HG03571 (cell line): ENCODE measurements around the gene PIN1.
"Not testable (repeated sequence)": the region's sequence is repeated elsewhere in the genome, so short reads cannot be mapped to it uniquely, and the experiment has no call there.

Source experiments
- ATAC-seq: cut with Tn5 transposase; IDR thresholded peaks from one replicate; pipeline ENCODE4 v1.9.1; 2021; ENCODE audit not compliant: unreplicated experiment

The PIN1 gene

GRCh38 chr19:9818175-9818733 is 16.9 kb upstream of the PIN1 start:
- ATAC-seq = peak; percentile 4

DNA sequence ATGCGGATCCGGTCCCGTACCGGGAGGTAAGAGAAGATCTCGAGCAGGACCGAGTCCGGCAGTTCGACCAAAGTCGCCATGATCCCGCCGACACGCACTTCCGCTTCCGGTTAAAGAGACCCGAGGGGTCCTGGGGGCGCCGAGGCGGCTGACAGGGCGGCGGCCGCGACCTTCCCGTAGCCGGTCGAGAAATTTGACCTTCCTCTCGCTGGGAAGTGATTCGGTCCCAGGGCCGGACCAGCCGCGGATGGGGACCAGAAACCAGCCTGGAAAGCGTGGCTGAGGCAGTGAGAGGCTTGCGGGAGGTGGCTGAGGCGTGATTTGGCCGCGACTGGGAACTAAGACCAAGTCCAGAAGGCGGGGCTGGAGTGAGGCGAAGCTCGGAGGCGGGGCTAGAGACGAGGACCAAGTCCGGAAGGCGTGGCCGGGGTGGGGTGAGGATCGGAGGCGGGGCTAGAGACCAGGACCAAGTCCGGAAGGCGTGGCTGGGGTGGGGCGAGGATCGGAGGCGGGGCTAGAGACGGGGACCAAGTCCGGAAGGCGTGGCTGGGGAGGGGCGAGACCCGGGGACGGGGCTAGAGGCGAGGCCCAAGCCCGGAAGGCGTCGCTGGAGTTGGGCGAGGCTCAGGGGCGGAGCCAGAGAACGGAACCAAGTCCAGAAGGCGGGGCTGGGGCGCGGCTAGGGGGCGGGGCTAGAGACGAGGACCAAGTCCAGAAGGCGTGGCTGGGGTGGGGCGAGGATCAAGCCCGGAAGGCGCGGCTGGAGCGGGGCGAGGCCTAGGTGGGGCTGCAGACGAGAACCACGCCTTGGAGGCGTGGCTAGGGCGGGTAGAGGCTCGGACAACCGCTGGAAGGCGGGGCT is 16.2 kb upstream of the PIN1 start, which contains the start of gene FBXL12:
TSS of gene FBXL12 (minus strand) at position 346 of the 862 bp plus-strand sequence. CDS start at position 80, 266 bp downstream.
- ATAC-seq = peak; percentile 76

DNA sequence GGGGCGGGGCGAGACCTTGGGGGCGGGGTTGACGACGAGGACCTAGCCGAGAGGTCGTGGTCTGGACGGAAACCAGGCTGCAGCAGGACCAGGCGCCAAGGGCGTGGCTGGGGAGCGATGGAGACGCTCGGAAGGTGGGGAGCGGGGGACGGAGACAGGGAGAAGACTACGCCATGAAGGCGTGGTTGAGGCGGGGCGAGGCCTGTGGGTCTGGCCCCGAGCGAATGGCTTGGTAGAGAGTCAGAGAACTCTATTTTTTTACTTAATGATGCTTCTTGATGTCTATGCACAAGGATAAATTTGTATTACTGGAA is 15.6 kb upstream of the PIN1 start:
- ATAC-seq = no peak

DNA sequence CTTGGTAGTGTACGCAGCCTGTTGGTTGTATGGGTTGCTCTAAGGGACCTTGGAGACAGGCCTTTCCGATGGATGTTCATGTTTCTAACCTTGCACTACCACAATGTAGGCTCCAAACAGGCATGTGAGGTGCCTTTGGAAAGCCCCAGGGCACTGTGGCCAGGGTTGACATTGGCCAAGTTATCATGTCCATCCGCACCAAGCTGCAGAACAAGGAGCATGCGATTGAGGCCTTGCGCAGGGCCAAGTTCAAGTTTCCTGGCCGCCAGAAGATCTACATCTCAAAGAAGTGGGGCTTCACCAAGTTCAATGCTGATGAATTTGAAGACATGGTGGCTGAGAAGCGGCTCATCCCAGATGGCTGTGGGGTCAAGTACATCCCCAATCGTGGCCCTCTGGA is 15.1 kb upstream of the PIN1 start:
- ATAC-seq = not testable (repeated sequence)

- ATAC-seq = no peak
Measured at GRCh38 chr19:9823816-9824215, 11.3 kb upstream of the PIN1 start.

DNA sequence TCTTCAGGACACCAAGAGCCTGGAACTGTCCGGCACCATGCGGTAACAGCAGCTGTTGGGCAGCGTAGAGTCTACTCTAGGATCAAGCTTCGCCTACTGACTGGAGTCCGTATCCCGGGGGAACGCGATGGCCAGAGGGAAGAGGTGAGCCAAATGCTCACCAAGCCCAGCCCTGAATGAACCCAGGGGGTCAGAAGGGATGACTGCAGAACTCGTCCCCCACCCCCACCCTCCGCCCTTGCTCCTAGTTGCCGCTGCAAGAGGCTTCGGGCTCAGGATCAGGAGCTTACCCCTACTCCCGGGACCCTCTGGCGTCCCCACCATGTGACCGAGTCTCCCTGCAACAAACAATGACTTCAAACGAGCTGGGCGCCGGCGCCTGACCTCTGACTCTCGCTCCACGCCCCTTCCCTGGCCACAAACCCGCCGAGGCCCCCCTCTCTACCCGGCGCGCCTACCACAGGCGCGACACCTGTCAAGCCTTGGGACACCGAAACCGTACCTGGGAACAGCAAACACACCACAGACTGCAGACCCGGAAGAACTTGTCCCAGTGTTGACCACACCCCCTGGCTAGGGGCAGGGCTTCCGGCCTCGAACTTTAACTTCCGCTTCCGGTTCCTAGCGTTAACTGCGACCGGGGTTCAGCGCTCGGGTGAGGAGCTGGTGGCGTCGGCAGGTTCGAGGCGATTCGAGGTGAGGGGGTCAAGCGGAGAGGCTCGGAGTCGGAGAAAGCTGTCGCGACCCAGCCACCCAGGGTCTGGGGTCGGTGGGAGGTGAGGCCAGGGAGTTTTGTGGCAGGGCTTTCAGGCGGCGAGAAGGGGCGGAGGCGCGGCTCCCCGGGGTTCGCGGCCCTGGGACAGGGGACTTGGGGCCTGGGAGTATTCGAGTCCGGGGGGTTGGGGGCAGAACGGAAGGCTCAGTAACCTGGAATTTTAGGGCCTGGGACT is 7.6 kb upstream of the PIN1 start, which contains the start of gene UBL5:
TSS of gene UBL5 (plus strand) at position 630 of the 950 bp plus-strand sequence. CDS start 420 bp downstream, outside the sequence.
- peak; percentile 83 for ATAC-seq

DNA sequence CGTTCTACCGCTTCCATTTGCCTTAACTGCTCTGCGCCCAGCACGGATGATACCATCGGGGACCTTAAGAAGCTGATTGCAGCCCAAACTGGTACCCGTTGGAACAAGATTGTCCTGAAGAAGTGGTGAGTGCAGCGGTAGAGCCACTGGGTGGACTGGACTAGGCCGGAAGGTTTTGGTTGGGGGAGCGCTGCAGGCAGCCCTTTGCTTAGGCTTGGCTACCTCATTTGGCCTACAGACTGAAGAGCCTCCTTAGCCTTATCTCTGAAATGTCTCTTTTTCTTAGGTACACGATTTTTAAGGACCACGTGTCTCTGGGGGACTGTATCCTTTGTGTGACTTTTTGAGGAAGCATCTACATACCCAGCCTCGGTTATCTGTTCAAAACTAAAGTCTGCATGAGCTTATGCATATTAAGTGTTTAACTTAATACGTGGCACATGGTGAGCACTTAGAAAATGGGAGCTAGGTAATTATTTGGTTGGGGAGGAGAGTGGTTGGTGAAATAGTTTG is 6.5 kb upstream of the PIN1 start:
- ATAC-seq = no peak

DNA sequence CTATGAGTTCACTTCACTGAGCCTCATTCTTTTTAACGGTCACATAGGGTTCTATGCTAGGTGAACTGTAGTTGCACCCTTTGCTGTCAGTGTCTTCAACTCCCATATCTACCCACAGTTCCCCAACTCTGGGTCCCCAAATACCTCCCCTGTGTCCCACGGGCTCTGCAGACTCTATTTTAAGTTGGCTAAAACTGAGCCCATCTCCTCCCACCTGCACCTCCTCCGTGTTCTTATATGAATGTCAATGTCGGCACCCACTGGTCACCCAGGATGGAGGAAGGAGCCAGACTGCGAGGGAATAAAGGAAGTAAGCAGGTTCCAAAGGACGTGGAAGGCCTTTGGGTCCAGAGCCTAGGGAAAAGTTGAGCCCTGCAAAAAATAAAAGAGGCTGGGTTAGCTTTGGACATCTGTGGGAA is 802 bp upstream of the PIN1 start:
- ATAC-seq = no peak

- peak; percentile 20 for ATAC-seq
Measured at GRCh38 chr19:9835507-9835949, 410 bp downstream of the PIN1 start.

DNA sequence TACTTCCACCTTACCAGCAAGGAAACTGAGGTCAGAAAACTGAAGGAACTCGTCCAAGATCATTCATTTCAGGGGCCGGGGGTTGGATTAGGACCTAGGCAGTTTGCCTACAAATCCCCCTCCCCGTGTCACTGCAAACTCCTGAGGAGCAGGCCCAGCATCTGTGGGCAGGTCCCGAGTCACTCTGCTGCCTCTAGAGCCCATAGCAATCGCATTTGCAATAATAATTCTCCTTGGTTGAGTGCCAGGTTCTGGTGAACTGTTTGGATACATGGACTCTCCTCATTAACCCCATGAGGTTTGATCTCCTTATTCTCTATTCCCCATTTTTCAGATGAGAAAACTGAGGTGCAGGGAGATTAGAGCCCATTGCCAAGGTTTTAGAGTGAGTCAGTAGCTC is 903 bp downstream of the PIN1 start:
- ATAC-seq = no peak

GRCh38 chr19:9838324-9838723 is 3.2 kb downstream of the PIN1 start:
- ATAC-seq = no peak

GRCh38 chr19:9839415-9839814 is 4.3 kb downstream of the PIN1 start:
- ATAC-seq = no peak

DNA sequence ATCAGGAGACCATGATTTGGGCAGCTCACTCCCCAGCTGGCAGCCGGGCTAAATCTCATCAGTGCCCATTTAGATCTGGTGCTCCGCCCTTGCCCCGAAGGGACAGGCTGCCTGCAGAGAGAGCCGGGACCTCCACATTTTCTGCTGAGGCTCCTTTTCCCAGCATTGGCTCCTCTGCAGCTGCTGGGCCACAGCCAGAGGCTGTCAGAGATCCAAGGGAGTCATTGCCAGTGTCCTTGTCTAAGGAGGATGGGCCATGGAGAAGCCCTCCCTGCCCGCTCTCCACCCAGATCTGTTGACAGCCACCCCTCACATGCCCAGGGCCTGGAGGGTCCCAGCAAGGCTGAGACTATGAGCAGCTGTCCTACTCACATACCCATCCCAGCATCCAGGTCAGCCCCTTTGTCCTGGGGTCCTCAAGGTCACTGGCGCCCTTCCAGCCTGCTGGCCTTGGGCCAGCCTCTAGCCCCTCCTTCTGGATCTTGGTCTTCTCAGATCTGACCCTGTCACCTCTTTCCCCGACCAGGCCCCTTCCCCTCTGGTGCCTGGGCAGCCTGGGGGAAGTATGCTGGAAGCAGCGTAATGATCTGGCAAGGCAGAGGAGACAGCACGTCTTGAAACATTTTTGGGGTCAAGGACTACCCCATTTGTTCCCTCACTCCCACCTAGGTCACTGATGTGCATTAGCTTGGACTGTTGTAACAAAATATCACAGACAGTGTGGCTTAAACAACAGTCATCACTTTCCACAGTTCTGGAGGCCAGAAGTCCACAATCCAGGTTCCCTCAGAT is 7.9 kb downstream of the PIN1 start:
- no peak for ATAC-seq

GRCh38 chr19:9843626-9844273 is 8.6 kb downstream of the PIN1 start:
- not testable (repeated sequence) for ATAC-seq

- ATAC-seq = no peak
Measured at GRCh38 chr19:9847087-9847671, 12.1 kb downstream of the PIN1 start.

DNA sequence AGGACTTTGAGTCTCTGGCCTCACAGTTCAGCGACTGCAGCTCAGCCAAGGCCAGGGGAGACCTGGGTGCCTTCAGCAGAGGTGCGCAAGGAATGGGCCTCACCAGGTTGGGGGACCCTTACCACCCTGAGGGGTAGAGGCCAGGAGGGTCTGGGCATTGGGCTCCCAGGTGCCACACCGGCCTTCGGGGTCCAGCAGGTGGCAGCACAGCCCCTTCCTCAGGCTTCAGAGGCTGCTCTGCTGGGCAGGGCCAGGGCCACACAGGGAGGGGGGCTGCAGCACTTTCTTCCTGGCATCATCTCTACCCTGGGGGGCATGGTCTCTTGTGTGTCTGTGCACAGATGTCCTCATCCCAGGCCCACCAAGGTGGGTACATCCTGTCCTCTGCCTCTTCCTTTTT is 12.9 kb downstream of the PIN1 start:
- ATAC-seq = no peak

- ATAC-seq = no peak
Measured at GRCh38 chr19:9848762-9849161, 13.6 kb downstream of the PIN1 start.

DNA sequence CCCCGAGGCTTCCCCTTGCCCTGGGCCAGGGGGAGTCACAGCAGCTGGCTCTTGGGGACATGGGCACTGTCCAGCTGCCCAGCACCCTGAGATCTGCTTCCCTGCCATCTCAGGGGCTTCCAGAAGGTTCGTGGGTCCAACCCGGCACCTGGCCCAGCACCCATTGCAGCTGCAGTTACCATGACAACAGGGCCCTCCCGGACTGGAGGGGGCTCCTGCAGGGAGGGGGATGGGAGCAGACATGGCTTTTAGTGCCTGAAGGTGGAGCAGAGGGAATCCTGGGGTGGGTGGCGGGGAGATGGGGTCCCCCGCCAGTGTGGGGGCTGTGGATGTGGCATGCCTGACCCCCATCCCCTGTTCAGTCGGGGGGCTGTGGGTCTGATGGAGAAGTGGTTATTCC is 14.7 kb downstream of the PIN1 start:
- ATAC-seq = no peak

DNA sequence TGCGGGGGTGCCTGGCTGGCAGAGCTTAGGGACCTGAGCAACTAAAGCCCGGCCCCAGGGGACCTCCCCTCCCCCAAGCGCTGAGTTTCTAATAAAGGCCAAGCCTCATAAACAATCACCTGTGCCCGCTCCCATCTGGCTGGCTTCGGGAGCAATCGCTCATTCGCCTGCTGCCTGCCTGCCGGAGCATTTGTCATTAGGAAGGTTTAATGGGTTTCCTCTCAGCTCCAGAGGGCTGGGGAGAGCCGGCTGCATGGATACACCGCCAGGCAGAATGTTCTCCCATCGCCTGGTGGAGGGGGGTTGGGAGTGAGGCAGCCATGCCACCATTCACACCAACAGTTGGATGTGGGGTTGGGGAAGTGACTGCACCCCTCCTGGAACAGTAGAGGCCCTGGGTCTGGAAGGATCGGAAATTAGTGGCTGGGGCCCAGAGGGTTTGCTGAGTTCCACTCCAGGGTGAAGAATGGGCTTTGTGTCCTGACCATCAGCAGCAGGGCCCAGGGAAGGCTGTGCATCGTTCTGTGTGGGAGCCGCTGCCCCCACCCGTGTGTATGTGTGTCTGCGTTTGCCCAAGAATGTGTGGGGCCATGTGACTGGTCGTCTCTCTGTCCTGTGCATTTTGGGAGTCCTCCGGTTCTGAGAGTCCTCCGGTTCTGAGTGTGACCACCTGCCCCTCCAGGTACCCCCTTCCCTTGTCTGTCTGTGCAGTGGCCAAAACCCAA is 15.3 kb downstream of the PIN1 start:
- no peak for ATAC-seq
